ENCODE results near the gene TMEM80. TPM values are rescaled to one million over a fixed set of nuclear protein-coding genes. Genes with fewer than 3 reads are reported as not detected.
A peak's percentile ranks its signal among the peaks of the same experiment; 100 is the strongest.

TMEM80 gene
- total and polyA plus RNA-seq, 10 donors: 18.7 to 37.6 (median 28.5) TPM

DNA sequence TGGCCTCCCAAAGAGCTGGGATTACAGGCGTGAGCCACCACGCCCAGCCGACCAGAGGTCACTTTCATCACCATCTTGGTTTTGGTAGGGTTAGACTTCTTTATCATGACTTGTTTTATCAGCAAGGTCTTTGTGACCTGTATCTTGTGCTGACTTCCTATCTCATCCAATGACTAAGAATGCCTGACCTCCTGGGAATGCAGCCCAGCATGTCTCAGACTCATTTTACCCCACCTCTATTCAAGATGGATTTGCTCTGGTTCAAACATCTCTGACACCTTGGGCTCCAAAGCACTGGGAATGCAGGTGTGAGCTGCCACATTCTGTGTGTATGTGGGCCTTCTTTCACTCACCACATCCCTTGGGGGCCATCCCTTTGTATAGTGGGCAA is 46.5 kb downstream of the TMEM80 start:
- peaks cover 0 to 13% (median 0%) of the 10 kb centered on the region in 7 donors for H3K27me3 ChIP-seq (replicated peaks in 1 of 7)
- no peak overlapping the region for H3K4me3 ChIP-seq
- 86 to 95% (median 90%) methylated on average over 3 of the region's 3 CpGs for WGBS, 5 donors
- H3K36me3 ChIP-seq: no peaks in the 10 kb centered on the region
- DNase-seq: no peak
- H3K27ac ChIP-seq: no peak overlapping the region
- intact Hi-C loops (cut with DNase I; ENCODE audit: low total_unique reads): no loop called here
- TF ChIP-seq POLR2AphosphoS5 (IDR thresholded peaks at IDR 0.05) (no peak), POLR2A (IDR thresholded peaks at IDR 0.05) (no peak)
- TF ChIP-seq, protein P1, sequence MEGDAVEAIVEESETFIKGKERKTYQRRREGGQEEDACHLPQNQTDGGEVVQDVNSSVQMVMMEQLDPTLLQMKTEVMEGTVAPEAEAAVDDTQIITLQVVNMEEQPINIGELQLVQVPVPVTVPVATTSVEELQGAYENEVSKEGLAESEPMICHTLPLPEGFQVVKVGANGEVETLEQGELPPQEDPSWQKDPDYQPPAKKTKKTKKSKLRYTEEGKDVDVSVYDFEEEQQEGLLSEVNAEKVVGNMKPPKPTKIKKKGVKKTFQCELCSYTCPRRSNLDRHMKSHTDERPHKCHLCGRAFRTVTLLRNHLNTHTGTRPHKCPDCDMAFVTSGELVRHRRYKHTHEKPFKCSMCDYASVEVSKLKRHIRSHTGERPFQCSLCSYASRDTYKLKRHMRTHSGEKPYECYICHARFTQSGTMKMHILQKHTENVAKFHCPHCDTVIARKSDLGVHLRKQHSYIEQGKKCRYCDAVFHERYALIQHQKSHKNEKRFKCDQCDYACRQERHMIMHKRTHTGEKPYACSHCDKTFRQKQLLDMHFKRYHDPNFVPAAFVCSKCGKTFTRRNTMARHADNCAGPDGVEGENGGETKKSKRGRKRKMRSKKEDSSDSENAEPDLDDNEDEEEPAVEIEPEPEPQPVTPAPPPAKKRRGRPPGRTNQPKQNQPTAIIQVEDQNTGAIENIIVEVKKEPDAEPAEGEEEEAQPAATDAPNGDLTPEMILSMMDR (IDR thresholded peaks at IDR 0.05 in 8 of 11, conservative IDR thresholded peaks at IDR 0.05 in 3 of 11): no peak
- H3K9me3 ChIP-seq: no peaks in the 10 kb centered on the region
- peaks cover 4 to 35% (median 20%) of the 10 kb centered on the region in 6 donors for H3K4me1 ChIP-seq

DNA sequence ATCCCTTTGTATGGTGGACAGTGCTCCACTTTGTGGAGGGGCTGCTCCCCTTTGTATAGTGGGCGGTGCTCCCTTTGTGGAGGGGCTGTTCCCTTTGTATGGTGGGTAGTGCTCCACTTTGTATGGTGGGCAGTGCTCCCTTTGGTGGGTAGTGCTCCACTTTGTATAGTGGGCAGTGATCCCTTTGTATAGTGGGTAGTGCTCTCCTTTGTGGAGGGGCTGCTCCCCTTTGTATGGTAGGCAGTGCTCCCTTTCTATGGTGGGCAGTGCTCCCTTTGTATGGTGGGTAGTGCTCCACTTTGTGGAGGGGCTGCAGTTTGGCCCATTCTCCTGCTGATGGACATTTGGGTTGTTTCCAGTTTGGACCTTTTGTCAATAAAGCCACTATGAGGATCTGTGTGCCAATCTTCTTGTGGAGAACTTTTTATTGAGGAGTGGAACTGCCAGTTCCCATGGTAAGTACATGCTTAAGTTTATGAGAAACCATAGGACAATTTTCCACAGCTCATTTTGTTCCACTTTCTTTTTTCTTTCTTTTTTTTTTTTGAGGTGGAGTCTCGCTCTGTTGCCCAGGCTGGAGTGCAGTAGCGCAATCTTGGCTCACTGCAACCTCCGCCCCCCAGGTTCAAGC is 47.1 kb downstream of the TMEM80 start:
- peaks cover 0 to 12% (median 0%) of the 10 kb centered on the region in 7 donors for H3K27me3 ChIP-seq (replicated peaks in 1 of 7)
- H3K36me3 ChIP-seq: no peaks in the 10 kb centered on the region
- H3K27ac ChIP-seq: no peak overlapping the region
- no peak for TF ChIP-seq POLR2AphosphoS5 (IDR thresholded peaks at IDR 0.05)
- TF ChIP-seq, protein P1 (IDR thresholded peaks at IDR 0.05 in 8 of 11, conservative IDR thresholded peaks at IDR 0.05 in 3 of 11): no peak
- no peak for TF ChIP-seq POLR2A (IDR thresholded peaks at IDR 0.05)
- WGBS, 5 donors: 87 to 97% (median 90%) methylated on average over 4 of the region's 4 CpGs
- H3K4me3 ChIP-seq: no peak overlapping the region
- DNase-seq: no peak
- H3K9me3 ChIP-seq: no peaks in the 10 kb centered on the region
- intact Hi-C loops (cut with DNase I; ENCODE audit: low total_unique reads): no loop called here
- H3K4me1 ChIP-seq: peaks cover 4 to 32% (median 14%) of the 10 kb centered on the region in 6 donors

DNA sequence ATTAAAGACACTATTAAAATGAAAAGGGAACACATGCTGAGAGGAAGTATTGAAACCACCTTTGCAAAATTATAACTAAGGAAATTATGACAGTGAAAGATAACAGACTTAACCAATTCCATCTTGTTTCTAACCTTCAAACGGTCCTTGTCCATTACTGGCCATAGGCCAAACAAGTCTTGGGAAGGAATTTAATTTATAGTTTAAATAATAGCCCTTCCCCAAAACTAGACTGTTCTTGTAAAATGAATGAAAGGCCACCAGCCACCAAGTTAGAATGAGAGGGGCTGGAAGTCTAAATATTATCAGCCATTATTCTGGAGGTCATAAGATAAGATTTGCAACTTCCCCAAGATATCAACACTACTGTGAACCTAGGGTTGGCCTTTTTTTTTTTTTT is 49.8 kb downstream of the TMEM80 start:
- 9 to 23% (median 17%) methylated on average over 1 of the region's 1 CpG for WGBS, 5 donors

More for the DNA sequence above, 49.8 kb downstream of the TMEM80 start:
- no peak for DNase-seq
- no peak overlapping the region for H3K4me3 ChIP-seq
- H3K27me3 ChIP-seq (replicated peaks in 1 of 7): no peaks in the 10 kb centered on the region
- H3K4me1 ChIP-seq: peaks cover 21 to 51% (median 36%) of the 10 kb centered on the region in 6 donors
- no peaks in the 10 kb centered on the region for H3K9me3 ChIP-seq
- peak overlapping the region in 3 of 8 donors; percentile 26 to 99 (median 97) for H3K27ac ChIP-seq
- H3K36me3 ChIP-seq: peaks cover 0 to 4% (median 0%) of the 10 kb centered on the region in 6 donors
- no peak for TF ChIP-seq POLR2AphosphoS5 (IDR thresholded peaks at IDR 0.05)
- TF ChIP-seq POLR2A (IDR thresholded peaks at IDR 0.05): no peak
- TF ChIP-seq, protein P1 (IDR thresholded peaks at IDR 0.05 in 8 of 11, conservative IDR thresholded peaks at IDR 0.05 in 3 of 11): no peak
- intact Hi-C loops (cut with DNase I; ENCODE audit: low total_unique reads): no loop called here
